K562 (cell line): ENCODE measurements around the gene PRLH. TPM values are rescaled to one million over a fixed set of nuclear protein-coding genes. Genes with fewer than 3 reads are reported as not detected.

Experiments used
- HDAC3 ChIP-seq: fragments of 450-650 bp; IDR thresholded peaks from 2 replicates; pipeline ENCODE4 v1.6.1; 2018; ENCODE audit warnings: borderline replicate concordance, mild to moderate bottlenecking, moderate library complexity; ENCODE audit not compliant: partially characterized antibody
- MAZ ChIP-seq, 2 experiments: fragments of 450-650 bp in 1 of 2; sonication (generic) in 1 of 2; formaldehyde crosslinking; IDR thresholded peaks in 1 of 2; conservative IDR thresholded peaks in 1 of 2; 2 replicates each; pipeline versions ENCODE4 v1.4.0 to v1.5.0; 2020; ENCODE audit warnings: mild to moderate bottlenecking in 1 of 2, missing genetic modification reagents in 1 of 2
- NR2F6 ChIP-seq: fragments of 450-650 bp; formaldehyde crosslinking; IDR thresholded peaks from 2 replicates; pipeline ENCODE4 v1.4.0; 2020; ENCODE audit warnings: mild to moderate bottlenecking
- SREBF1 ChIP-seq: fragments of 150-350 bp; IDR thresholded peaks from 2 replicates; pipeline ENCODE4 v1.6.1; 2014; ENCODE audit warnings: antibody characterized with exemption, low read depth, low read length, borderline replicate concordance
- ZKSCAN3 ChIP-seq: fragments of 250-450 bp; sonication (Bioruptor Pico); IDR thresholded peaks from 2 replicates; pipeline ENCODE4 v1.4.0; 2020
- ZNF57 ChIP-seq: fragments of 450-650 bp; formaldehyde crosslinking; IDR thresholded peaks from 2 replicates; pipeline ENCODE4 v1.4.0; 2020; ENCODE audit warnings: mild to moderate bottlenecking, moderate library complexity
- ZNF785 ChIP-seq: fragments of 250-450 bp; sonication (Bioruptor Pico); IDR thresholded peaks from 2 replicates; pipeline ENCODE4 v1.4.0; 2020; ENCODE audit warnings: mild to moderate bottlenecking
- polyA plus RNA-seq, 8 experiments: library from polyadenylated mRNA; depleted of rRNA in 4 of 8; stranded (reverse) in 5 of 8; unstranded in 3 of 8; fragments of >200 nt; fragmentation: Nextera tagmentation in 2 of 8; fragmentation: Illumina TruSeq in 1 of 8; extraction: Ambion mirVana in 2 of 8; extraction: Trizol in 1 of 8; gene quantifications; 2 replicates each; pipeline versions ENCODE4 v1.2.1 to v1.2.3, GENCODE V29; 2011 to 2014; ENCODE audit warnings: inconsistent platforms in 1 of 8, missing spikeins in 1 of 8
- total RNA-seq, 7 experiments: library from RNA; depleted of rRNA in 6 of 7; stranded (reverse); fragments of >200 nt in 6 of 7; fragmentation: Illumina TruSeq in 2 of 7; extraction: Trizol in 2 of 7; gene quantifications; 2 replicates each; pipeline versions ENCODE4 v1.2.1 to v1.2.3, GENCODE V29; 2011 to 2021; ENCODE audit warnings: low replicate concordance in 1 of 7
- TF ChIP-seq, protein P1 (sequence below): sonication (generic); formaldehyde crosslinking; IDR thresholded peaks from 2 replicates; pipeline ENCODE4 v1.8.0; 2023; ENCODE audit warnings: missing genetic modification reagents, mild to moderate bottlenecking, borderline replicate concordance

PRLH gene
- total and polyA plus RNA-seq, 9 of the 15 experiments (the other 6 are each of a cell fraction or from before 2014, with no cell fraction given) = not detected

- TF ChIP-seq HDAC3 = no peak
- TF ChIP-seq, protein P1, sequence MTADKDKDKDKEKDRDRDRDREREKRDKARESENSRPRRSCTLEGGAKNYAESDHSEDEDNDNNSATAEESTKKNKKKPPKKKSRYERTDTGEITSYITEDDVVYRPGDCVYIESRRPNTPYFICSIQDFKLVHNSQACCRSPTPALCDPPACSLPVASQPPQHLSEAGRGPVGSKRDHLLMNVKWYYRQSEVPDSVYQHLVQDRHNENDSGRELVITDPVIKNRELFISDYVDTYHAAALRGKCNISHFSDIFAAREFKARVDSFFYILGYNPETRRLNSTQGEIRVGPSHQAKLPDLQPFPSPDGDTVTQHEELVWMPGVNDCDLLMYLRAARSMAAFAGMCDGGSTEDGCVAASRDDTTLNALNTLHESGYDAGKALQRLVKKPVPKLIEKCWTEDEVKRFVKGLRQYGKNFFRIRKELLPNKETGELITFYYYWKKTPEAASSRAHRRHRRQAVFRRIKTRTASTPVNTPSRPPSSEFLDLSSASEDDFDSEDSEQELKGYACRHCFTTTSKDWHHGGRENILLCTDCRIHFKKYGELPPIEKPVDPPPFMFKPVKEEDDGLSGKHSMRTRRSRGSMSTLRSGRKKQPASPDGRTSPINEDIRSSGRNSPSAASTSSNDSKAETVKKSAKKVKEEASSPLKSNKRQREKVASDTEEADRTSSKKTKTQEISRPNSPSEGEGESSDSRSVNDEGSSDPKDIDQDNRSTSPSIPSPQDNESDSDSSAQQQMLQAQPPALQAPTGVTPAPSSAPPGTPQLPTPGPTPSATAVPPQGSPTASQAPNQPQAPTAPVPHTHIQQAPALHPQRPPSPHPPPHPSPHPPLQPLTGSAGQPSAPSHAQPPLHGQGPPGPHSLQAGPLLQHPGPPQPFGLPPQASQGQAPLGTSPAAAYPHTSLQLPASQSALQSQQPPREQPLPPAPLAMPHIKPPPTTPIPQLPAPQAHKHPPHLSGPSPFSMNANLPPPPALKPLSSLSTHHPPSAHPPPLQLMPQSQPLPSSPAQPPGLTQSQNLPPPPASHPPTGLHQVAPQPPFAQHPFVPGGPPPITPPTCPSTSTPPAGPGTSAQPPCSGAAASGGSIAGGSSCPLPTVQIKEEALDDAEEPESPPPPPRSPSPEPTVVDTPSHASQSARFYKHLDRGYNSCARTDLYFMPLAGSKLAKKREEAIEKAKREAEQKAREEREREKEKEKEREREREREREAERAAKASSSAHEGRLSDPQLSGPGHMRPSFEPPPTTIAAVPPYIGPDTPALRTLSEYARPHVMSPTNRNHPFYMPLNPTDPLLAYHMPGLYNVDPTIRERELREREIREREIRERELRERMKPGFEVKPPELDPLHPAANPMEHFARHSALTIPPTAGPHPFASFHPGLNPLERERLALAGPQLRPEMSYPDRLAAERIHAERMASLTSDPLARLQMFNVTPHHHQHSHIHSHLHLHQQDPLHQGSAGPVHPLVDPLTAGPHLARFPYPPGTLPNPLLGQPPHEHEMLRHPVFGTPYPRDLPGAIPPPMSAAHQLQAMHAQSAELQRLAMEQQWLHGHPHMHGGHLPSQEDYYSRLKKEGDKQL (CRISPR knock-in tag) = no peak
- no peak for TF ChIP-seq MAZ (CRISPR knock-in tag; conservative IDR thresholded peaks at IDR 0.05 in 1 of 2, IDR thresholded peaks at IDR 0.05 in 1 of 2)
- TF ChIP-seq ZNF785 (CRISPR knock-in tag) = no peak
- TF ChIP-seq SREBF1 = no peak
- no peak for TF ChIP-seq NR2F6 (CRISPR knock-in tag)
- no peak for TF ChIP-seq ZKSCAN3
- TF ChIP-seq ZNF57 (CRISPR knock-in tag) = no peak
Observed at GRCh38 chr2:237551071-237551574, 15.3 kb upstream of the PRLH start (continued).
